GM08714 (cell line): ENCODE data around the gene PHF11.

ENCODE experiments used
- H3K4me3 ChIP-seq: fragments of 200-500 bp; sonication (Bioruptor generic); 2 replicates; pipeline ENCODE4 v1.5.1; 2014; ENCODE audit warnings: mild to moderate bottlenecking, low read length, inconsistent platforms
- ZNF274 ChIP-seq: IDR thresholded peaks from 2 replicates; pipeline ENCODE4 v1.6.1; 2012; ENCODE audit warnings: mild to moderate bottlenecking, low read depth, low read length

The PHF11 gene

DNA sequence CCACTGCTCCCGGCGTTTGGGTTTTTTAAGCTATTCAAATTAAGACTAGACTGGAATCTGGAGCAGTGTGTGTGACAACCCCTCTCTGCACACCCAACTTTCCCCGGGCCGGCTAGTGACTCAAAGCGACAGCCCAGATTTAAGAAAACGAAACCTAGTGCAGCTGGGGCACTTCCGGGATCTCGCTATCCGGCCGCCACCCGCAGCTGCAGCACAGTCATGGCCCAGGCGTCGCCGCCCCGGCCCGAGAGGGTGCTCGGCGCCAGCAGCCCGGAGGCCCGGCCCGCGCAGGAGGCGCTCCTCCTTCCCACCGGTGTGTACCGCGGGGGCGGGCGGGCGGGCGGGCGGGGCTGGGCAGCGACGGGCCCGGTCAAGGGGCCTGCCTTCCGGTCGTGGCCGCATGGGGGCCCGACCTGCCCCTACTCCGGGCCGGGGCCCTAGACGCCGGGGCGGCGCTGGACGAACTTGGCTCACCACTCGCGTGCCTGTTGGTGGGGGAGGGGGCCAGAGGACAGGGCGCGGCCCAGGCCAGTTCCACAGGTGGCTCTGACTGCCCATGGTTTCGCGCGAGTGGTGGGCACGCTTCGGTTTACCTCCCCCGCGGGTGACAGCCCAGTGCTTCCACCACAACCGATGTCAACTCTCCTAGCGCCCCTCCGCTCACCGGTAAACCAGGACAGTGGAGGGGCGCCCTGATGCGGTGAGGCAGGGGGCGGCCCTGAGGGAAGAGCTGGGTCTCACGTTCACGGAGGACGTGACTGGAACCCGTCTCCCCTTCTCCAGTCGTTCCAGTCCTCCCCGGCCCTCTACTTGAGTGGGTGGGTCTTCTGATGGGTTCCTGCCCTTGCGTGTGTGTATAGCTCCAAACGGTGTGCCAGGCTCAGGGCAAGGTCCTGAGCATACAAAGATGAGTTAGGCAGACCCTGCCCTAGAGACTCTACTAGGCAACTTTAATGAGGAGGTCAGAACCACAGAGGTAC, at the start of gene PHF11:
PHF11 (plus strand) TSS at position 171 of the 980 bp plus-strand sequence; CDS start at position 220, 49 bp downstream.
- no peak for TF ChIP-seq ZNF274
- peak within 1 kb of the TSS; percentile 70 for H3K4me3 ChIP-seq

DNA sequence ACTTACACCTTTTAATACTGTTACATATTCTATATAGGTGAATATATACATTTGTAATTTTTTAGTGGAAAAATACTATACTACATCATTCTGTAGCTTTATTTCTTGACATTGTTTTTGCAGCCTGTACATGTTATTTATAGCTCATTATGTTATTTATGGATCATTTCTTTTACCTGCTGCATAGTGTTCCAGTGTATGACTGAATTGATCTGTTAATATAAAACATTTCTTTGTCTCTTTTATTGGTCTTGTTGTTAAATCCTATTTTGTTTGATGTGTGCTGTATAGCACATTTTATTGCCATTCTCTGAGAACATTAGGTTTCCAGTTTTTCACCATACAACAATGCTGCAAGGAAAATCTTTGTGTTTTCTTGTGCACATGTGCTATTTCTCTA, 49.3 kb upstream of the PHF11 start:
- H3K4me3 ChIP-seq: no peak overlapping the region
- no peak for TF ChIP-seq ZNF274

DNA sequence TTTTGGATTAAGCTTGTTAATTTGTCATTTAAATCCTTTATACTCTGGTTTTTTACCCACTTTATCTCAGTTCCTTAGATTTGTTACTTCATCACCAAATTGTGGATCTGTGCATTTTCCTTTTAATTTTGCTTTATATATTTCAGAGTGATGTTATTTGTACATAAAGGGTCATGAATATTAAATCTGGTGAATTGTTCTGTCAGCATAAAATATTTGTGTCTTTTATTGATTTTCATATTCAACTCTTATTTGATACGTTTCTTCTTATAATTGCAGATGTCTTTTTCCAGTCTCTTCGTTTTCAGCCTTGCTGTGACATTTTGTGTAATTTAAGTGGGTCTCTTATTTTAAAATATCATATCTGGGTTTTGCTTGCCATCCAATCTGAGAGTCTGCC, 47.0 kb upstream of the PHF11 start:
- no peak for TF ChIP-seq ZNF274

DNA sequence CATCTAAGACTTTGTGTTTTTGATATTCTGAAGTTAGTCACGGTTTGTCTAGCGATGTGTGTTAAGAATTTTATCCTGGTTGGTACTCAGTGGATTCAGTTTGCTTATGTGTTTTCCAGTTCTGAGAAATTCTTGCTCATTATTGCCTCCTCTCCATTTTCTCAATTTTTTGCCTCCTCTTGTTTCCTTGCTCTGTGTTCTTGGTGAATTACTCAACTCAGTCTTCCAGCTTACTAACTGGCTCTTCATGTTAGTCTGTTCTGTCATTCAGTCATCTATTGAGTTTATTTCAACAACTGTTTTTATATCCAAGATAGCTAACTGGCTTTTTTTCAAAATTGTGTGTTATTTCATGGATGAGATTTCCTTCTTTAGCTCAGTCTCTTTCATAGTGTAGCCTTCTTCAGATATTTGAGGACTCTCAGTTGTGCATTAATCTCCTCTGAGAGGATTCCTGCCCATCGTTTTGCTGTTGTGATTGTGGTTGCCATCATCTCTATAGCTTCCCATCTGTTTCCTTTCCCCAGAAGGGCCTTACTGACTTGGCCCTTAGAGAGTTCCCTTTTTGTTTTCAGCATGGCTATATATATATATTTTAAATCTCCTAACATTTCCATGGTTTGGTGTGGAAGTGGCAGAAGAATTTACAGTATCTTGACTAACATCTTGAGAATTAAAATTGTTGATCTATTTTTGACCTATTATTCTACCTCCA, 45.5 kb upstream of the PHF11 start:
- TF ChIP-seq ZNF274: no peak
- H3K4me3 ChIP-seq: no peak overlapping the region

More for the DNA sequence above, 47.0 kb upstream of the PHF11 start:
- no peak overlapping the region for H3K4me3 ChIP-seq

DNA sequence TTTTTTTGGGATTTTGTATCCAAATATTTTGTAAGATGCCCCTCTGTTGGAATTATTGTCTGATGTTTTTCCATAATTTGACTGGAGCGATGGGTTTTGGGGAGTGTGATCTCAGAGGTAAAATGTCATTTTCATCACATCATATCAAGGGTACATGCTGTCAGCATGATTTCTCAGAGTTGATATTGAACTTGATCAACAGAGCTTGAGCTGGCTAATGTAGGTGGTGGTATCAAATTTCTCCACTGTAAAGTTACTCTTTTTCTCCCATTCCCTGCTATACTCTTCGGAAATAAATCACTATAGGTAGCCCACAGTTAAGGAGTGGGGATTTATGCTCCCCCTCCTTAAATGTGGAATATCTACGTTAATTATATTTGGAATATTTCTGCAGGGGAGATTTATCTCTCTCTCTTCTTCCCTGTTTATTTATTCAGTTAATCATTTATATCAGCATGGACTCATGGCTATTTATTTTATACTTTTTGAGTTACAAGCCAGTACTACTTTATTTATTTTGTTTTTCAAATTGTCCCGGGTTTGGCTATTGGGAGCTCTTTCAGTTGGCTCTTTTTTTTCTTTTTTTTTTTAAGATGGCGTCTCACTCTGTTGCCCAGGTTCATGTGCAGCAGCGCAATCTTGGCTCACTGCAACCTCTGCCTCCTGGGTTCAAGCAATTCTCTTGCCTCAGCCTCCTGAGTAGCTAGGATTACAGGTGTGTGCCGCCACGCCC, 42.9 kb upstream of the PHF11 start:
- no peak for TF ChIP-seq ZNF274
- no peak overlapping the region for H3K4me3 ChIP-seq

GRCh38 chr13:49453465-49453864, 42.3 kb upstream of the PHF11 start:
- H3K4me3 ChIP-seq: no peak overlapping the region
- TF ChIP-seq ZNF274: no peak

DNA sequence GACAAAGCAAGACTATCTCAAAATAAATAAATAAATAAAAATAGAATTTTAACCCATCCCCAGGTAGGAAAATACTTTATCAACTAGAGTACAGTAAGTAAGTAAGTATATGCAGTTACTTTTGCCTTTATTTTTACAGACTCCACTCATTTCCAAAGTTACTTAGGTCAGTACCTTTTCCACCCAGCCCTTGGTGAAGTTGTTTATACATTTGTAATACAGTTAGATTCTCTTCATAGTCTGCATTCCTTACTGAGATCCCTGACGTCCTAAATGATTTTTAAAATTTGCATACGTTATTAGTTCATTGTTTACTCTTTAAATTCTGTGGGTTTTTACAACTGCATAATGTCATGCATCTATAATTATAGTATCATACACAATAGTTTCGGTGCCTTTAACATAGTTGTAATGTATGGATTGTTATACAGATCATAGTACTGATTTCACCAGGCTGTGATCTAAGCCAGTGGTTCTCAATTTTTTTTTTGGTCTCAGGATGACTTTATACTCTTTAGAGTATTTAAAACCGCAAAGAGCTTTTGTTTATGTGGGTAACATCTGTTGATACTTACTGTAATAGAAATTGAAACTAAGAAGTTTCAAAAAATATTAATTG, 41.3 kb upstream of the PHF11 start:
- H3K4me3 ChIP-seq: peak overlapping the region; percentile 31; the same call in 1 of the 2 replicates
- no peak for TF ChIP-seq ZNF274

GRCh38 chr13:49455007-49455398, 40.8 kb upstream of the PHF11 start:
- H3K4me3 ChIP-seq: no peak overlapping the region
- TF ChIP-seq ZNF274: no peak

GRCh38 chr13:49456156-49456555, 39.6 kb upstream of the PHF11 start:
- TF ChIP-seq ZNF274: no peak

DNA sequence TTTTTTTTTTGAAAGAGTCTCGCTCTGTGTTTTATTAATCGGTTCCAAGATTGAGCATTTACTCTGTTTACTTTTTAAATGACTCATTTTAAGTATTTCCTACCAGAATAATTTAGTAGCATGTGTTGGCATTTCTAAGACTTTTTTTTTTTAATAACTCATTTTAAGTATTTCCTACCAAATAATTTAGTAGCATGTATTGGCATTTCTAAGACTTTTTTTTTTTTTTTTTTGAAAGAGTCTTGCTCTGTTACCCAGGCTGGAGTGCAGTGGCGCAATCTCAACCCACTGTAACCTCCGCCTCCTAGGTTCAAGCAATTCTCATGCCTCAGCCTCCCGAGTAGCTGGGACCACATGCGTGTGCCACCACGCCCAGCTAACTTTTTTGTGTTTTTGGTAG, 38.5 kb upstream of the PHF11 start:
- H3K4me3 ChIP-seq: no peak overlapping the region
- no peak for TF ChIP-seq ZNF274

More at GRCh38 chr13:49456156-49456555, 39.6 kb upstream of the PHF11 start:
- no peak overlapping the region for H3K4me3 ChIP-seq

GRCh38 chr13:49459580-49459979, 36.2 kb upstream of the PHF11 start:
- TF ChIP-seq ZNF274: no peak
- no peak overlapping the region for H3K4me3 ChIP-seq

- TF ChIP-seq ZNF274: no peak
- H3K4me3 ChIP-seq: no peak overlapping the region
These were observed 31.7 kb upstream of the PHF11 start for GRCh38 chr13:49464085-49464484.

GRCh38 chr13:49464621-49465325, 31.0 kb upstream of the PHF11 start:
- no peak overlapping the region for H3K4me3 ChIP-seq
- TF ChIP-seq ZNF274: no peak
